K562 (cell line): ENCODE results near the gene RBM12.

Experiments
- DNMT1 ChIP-seq: fragments of 450-650 bp; IDR thresholded peaks from 2 replicates; pipeline ENCODE4 v1.6.1; 2016; ENCODE audit warnings: antibody characterized with exemption, mild to moderate bottlenecking
- EP300 ChIP-seq: IDR thresholded peaks from 2 replicates; pipeline ENCODE4 v1.6.1; 2012; ENCODE audit warnings: low read length, improper control_type of control experiment
- FOS ChIP-seq: IDR thresholded peaks from 3 replicates; pipeline ENCODE4 v1.6.1; 2011; ENCODE audit not compliant: insufficient read length; ENCODE audit errors: extremely low read depth
- POLR2A ChIP-seq: fragments of 450-650 bp; conservative IDR thresholded peaks from 2 replicates; pipeline ENCODE4 v1.6.1; 2016
- POLR2AphosphoS5 ChIP-seq: IDR thresholded peaks from 2 replicates; pipeline ENCODE4 v1.6.1; 2011; ENCODE audit warnings: mild to moderate bottlenecking, low read depth, low read length, moderate library complexity; ENCODE audit not compliant: control insufficient read depth, insufficient read depth
- SAFB2 ChIP-seq: fragments of 200-400 bp; formaldehyde crosslinking; IDR thresholded peaks from 2 replicates; pipeline ENCODE4 v1.6.1; 2018; ENCODE audit warnings: borderline replicate concordance, low read length, low read depth, moderate library complexity; ENCODE audit not compliant: severe bottlenecking
- TCF7 ChIP-seq: sonication (generic); IDR thresholded peaks from 2 replicates; pipeline ENCODE4 v1.6.1; 2016; ENCODE audit warnings: antibody characterized with exemption, borderline replicate concordance
- U2AF2 ChIP-seq: fragments of 200-400 bp; formaldehyde crosslinking; optimal IDR thresholded peaks from 2 replicates; pipeline ENCODE3; 2017; ENCODE audit warnings: low read depth, mild to moderate bottlenecking, low read length
- ZNF217 ChIP-seq: sonication (generic); formaldehyde crosslinking; IDR thresholded peaks from 2 replicates; pipeline ENCODE4 v1.8.0; 2022; ENCODE audit warnings: mild to moderate bottlenecking, missing genetic modification reagents
- TF ChIP-seq, protein P1 (sequence below): sonication (generic); formaldehyde crosslinking; IDR thresholded peaks from 2 replicates; pipeline ENCODE4 v1.9.0; 2022; ENCODE audit warnings: mild to moderate bottlenecking, missing genetic modification reagents
- TF ChIP-seq, protein P2 (sequence below), 3 experiments: IDR thresholded peaks in 2 of 3; conservative IDR thresholded peaks in 1 of 3; 2 replicates each; pipeline ENCODE4 v1.5.1; 2011 to 2012; ENCODE audit warnings: low read length in 3 of 3, mild to moderate bottlenecking in 3 of 3, control low read depth in 2 of 3, improper control_type of control experiment in 1 of 3, inconsistent platforms in 1 of 3, low read depth in 1 of 3, mixed read lengths in 1 of 3, moderate library complexity in 1 of 3; ENCODE audit not compliant: insufficient read depth in 2 of 3
- TF ChIP-seq, protein P3 (sequence below): sonication (generic); formaldehyde crosslinking; IDR thresholded peaks from 2 replicates; pipeline ENCODE4 v1.8.0; 2023; ENCODE audit warnings: mild to moderate bottlenecking, missing genetic modification reagents
- TF ChIP-seq, protein P4 (sequence below), 2 experiments: fragments of 450-650 bp in 1 of 2; IDR thresholded peaks; 2 replicates each; pipeline ENCODE4 v1.6.1; 2011 to 2017; ENCODE audit warnings: low read depth in 2 of 2, antibody characterized with exemption in 1 of 2, borderline replicate concordance in 1 of 2, low read length in 1 of 2, mild to moderate bottlenecking in 1 of 2, mixed read lengths in 1 of 2; ENCODE audit not compliant: control insufficient read depth in 1 of 2
- TF ChIP-seq, protein P5 (sequence below): IDR thresholded peaks from 3 replicates; pipeline ENCODE4 v1.6.1; 2011; ENCODE audit warnings: borderline replicate concordance, mild to moderate bottlenecking; ENCODE audit not compliant: insufficient read length, insufficient read depth

DNA sequence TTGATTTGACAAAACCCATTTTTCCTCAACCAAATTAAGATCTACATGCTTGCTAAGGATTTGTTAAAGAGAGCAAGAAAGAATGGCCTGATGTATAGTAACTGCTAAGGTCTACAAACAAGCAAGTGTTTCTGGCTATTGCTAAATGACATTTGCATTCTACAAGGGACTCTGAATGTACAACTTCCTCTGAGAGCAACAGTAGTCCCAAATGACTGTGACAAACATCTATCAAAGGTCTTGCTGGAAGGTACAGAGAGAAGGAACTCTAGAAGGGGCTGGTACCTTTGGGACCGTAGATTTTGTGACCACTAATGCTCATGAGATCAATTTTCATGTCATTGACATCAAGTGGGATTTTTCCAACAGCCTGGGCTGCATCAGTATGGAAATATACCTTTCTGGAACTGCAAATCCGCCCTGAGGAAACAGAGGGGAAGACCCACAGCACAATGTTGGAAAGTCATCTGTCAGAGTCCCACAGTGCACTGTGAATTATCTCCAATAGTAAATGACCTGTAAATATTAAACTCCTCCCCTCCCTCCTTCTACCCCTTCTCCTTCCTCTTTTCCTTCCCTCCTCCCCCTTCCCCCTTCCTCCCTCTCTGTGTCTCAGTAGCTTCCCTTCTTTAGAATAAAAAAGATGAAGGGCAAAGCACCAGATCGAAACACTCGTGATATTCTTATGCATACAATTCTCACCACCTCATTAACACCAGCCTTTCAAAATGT lies 15.9 kb upstream of the RBM12 start:
- no peak for TF ChIP-seq DNMT1
- no peak for TF ChIP-seq FOS
- TF ChIP-seq, protein P1, sequence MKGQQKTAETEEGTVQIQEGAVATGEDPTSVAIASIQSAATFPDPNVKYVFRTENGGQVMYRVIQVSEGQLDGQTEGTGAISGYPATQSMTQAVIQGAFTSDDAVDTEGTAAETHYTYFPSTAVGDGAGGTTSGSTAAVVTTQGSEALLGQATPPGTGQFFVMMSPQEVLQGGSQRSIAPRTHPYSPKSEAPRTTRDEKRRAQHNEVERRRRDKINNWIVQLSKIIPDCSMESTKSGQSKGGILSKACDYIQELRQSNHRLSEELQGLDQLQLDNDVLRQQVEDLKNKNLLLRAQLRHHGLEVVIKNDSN (CRISPR knock-in tag): no peak
- TF ChIP-seq, protein P2, sequence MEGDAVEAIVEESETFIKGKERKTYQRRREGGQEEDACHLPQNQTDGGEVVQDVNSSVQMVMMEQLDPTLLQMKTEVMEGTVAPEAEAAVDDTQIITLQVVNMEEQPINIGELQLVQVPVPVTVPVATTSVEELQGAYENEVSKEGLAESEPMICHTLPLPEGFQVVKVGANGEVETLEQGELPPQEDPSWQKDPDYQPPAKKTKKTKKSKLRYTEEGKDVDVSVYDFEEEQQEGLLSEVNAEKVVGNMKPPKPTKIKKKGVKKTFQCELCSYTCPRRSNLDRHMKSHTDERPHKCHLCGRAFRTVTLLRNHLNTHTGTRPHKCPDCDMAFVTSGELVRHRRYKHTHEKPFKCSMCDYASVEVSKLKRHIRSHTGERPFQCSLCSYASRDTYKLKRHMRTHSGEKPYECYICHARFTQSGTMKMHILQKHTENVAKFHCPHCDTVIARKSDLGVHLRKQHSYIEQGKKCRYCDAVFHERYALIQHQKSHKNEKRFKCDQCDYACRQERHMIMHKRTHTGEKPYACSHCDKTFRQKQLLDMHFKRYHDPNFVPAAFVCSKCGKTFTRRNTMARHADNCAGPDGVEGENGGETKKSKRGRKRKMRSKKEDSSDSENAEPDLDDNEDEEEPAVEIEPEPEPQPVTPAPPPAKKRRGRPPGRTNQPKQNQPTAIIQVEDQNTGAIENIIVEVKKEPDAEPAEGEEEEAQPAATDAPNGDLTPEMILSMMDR (IDR thresholded peaks at IDR 0.05 in 2 of 3, conservative IDR thresholded peaks at IDR 0.05 in 1 of 3; ENCODE audit: insufficient read depth in 2 of 3, low read depth in 1 of 3, low read length in 3 of 3): no peak
- TF ChIP-seq, protein P3, sequence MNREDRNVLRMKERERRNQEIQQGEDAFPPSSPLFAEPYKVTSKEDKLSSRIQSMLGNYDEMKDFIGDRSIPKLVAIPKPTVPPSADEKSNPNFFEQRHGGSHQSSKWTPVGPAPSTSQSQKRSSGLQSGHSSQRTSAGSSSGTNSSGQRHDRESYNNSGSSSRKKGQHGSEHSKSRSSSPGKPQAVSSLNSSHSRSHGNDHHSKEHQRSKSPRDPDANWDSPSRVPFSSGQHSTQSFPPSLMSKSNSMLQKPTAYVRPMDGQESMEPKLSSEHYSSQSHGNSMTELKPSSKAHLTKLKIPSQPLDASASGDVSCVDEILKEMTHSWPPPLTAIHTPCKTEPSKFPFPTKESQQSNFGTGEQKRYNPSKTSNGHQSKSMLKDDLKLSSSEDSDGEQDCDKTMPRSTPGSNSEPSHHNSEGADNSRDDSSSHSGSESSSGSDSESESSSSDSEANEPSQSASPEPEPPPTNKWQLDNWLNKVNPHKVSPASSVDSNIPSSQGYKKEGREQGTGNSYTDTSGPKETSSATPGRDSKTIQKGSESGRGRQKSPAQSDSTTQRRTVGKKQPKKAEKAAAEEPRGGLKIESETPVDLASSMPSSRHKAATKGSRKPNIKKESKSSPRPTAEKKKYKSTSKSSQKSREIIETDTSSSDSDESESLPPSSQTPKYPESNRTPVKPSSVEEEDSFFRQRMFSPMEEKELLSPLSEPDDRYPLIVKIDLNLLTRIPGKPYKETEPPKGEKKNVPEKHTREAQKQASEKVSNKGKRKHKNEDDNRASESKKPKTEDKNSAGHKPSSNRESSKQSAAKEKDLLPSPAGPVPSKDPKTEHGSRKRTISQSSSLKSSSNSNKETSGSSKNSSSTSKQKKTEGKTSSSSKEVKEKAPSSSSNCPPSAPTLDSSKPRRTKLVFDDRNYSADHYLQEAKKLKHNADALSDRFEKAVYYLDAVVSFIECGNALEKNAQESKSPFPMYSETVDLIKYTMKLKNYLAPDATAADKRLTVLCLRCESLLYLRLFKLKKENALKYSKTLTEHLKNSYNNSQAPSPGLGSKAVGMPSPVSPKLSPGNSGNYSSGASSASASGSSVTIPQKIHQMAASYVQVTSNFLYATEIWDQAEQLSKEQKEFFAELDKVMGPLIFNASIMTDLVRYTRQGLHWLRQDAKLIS (CRISPR knock-in tag): no peak
- no peak for TF ChIP-seq TCF7
- TF ChIP-seq, protein P4, sequence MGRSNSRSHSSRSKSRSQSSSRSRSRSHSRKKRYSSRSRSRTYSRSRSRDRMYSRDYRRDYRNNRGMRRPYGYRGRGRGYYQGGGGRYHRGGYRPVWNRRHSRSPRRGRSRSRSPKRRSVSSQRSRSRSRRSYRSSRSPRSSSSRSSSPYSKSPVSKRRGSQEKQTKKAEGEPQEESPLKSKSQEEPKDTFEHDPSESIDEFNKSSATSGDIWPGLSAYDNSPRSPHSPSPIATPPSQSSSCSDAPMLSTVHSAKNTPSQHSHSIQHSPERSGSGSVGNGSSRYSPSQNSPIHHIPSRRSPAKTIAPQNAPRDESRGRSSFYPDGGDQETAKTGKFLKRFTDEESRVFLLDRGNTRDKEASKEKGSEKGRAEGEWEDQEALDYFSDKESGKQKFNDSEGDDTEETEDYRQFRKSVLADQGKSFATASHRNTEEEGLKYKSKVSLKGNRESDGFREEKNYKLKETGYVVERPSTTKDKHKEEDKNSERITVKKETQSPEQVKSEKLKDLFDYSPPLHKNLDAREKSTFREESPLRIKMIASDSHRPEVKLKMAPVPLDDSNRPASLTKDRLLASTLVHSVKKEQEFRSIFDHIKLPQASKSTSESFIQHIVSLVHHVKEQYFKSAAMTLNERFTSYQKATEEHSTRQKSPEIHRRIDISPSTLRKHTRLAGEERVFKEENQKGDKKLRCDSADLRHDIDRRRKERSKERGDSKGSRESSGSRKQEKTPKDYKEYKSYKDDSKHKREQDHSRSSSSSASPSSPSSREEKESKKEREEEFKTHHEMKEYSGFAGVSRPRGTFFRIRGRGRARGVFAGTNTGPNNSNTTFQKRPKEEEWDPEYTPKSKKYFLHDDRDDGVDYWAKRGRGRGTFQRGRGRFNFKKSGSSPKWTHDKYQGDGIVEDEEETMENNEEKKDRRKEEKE (IDR thresholded peaks at IDR 0.05; ENCODE audit: borderline replicate concordance in 1 of 2, control insufficient read depth in 1 of 2, low read depth in 2 of 2, low read length in 1 of 2): no peak
- TF ChIP-seq, protein P5, sequence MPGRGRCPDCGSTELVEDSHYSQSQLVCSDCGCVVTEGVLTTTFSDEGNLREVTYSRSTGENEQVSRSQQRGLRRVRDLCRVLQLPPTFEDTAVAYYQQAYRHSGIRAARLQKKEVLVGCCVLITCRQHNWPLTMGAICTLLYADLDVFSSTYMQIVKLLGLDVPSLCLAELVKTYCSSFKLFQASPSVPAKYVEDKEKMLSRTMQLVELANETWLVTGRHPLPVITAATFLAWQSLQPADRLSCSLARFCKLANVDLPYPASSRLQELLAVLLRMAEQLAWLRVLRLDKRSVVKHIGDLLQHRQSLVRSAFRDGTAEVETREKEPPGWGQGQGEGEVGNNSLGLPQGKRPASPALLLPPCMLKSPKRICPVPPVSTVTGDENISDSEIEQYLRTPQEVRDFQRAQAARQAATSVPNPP: no peak
- no peak for TF ChIP-seq ZNF217 (CRISPR knock-in tag)
- TF ChIP-seq EP300: no peak
- TF ChIP-seq U2AF2: no peak
- TF ChIP-seq POLR2A: no peak
- TF ChIP-seq POLR2AphosphoS5: no peak
- no peak for TF ChIP-seq SAFB2
